Measurements from ENCODE around the gene DNAH17. TPM values are rescaled to one million over a fixed set of nuclear protein-coding genes. Genes with fewer than 3 reads are reported as not detected.

The DNAH17 gene
- total RNA-seq, 5 donors from 2014 or later (not counting 1 experiment from before 2014, with no cell fraction given), result 0.33 to 1.2 (median 1.1) TPM

DNA sequence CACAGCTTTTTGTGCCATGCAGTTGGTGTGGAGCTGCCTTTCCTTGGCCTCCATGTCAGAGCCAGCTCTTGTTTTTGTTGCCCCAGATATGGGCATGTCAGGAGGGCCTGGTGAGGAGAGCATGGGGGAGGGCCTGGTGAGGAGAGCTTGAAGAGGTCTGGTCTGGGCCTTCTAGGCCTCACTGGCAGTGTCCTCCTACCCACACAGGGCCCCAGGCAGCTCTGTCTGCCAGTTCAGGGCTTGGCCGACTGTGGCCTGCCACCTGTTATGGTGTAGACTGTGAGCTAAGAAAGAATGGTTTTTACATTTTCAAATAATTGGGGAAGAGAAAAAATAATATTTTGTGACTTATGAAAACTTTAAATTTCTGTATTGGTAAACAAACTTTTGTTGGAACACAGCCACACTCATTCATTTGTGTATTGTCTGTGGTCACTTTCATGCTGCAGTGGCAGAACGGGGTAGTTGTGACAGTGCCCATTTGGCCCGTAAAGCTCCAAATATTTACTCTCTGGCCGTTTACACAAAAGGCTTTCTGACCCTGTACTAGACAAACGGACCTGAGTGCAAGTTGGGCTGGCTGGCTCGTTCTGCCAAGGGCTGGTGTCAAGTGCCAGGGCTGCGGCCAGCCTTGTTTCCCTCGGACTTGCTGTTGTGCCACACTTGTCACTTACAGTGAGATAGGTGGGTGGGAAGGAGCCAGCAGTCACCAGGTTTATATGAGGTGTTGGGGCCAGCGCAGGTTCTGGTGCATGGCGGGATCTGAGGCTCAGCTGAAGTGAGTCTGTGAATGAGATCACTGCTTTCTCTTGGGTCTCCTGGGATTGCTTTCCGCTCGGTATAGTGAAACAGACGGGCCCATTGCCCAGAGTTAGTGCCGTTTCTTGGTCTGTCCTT, 180.5 kb downstream of the DNAH17 start:
- Histone ChIP-seq H3K27me3 (replicated peaks in 1 of 2; ENCODE audit: control insufficient read depth in 2 of 2, extremely low read depth in 1 of 2, insufficient read depth in 2 of 2, low read length in 1 of 2) (no peaks in the 10 kb centered on the region), H3K4me1 (ENCODE audit: control insufficient read depth in 1 of 2, extremely low read depth in 1 of 2, insufficient read depth in 2 of 2, low read length in 2 of 2) (no peaks in the 10 kb centered on the region), H3K27ac (ENCODE audit: low read length) (no peak overlapping the region), H3K4me3 (ENCODE audit: control insufficient read depth in 1 of 2, extremely low read depth in 1 of 2, low read length in 1 of 2) (no peak overlapping the region), H3K36me3 (ENCODE audit: control insufficient read depth in 2 of 2, extremely low read depth in 1 of 2, insufficient read depth in 1 of 2, low read length in 1 of 2) (peaks cover 11 to 80% of the 10 kb centered on the region in 2 donors), H3K9me3 (no peaks in the 10 kb centered on the region)
- Mint-ChIP-seq H3K36me3 (peaks cover 68% of the 10 kb centered on the region), H3K4me3 (no peak overlapping the region), H3K4me1 (peaks cover 0 to 24% (median 19%) of the 10 kb centered on the region in 3 donors), H3K9me3 (no peaks in the 10 kb centered on the region), H3K27me3 (no peaks in the 10 kb centered on the region), H3K27ac (no peak overlapping the region)
- POLR2A ChIA-PET, result interaction anchor here in 1 of 2 donors (0.6 kb wide), 1 partner anchor 491 kb away, joined by 6 read pairs; no protein-coding TSS in a partner anchor
- ATAC-seq (replicated peaks in 1 of 4) (no peak), DNase-seq (no peak)
- WGBS (ENCODE audit: insufficient coverage), result 93% methylated on average over 7 of the region's 14 CpGs
- CTCF ChIA-PET, result interaction anchor here in 1 of 2 donors (0.5 kb wide), 1 partner anchor 103 kb away, joined by 4 read pairs; no protein-coding TSS in a partner anchor

DNA sequence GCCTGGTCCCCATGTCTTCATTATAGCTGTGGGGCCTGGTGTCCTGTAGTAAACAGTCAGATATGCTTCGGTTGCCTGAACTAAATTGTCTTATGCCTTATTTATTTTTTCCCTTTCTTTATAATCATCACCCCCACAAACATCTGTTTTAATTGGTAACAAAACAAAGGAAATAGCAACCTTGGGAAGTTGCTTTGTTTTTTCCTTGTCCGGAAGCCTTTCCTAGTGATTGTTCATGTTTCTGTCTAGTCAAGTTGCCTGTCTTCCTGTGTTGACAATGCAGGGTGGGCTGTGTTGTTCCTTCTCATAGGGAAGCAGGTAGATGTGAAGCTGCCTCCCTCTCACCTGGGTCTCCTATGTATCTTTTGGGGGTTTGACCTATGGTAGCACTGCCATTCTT, 182.0 kb downstream of the DNAH17 start:
- CTCF ChIA-PET, result no interaction called here
- WGBS (ENCODE audit: insufficient coverage), result 86% methylated on average over 1 of the region's 2 CpGs
- H3K36me3 ChIP-seq (ENCODE audit: control insufficient read depth in 2 of 2, extremely low read depth in 1 of 2, insufficient read depth in 1 of 2, low read length in 1 of 2), result peaks cover 11 to 74% of the 10 kb centered on the region in 2 donors
- peaks cover 0 to 10% of the 10 kb centered on the region in 2 experiments for H3K4me1 ChIP-seq (ENCODE audit: control insufficient read depth in 1 of 2, extremely low read depth in 1 of 2, insufficient read depth in 2 of 2, low read length in 2 of 2)
- H3K36me3 Mint-ChIP-seq, result peaks cover 59% of the 10 kb centered on the region
- H3K27me3 ChIP-seq (replicated peaks in 1 of 2; ENCODE audit: control insufficient read depth in 2 of 2, extremely low read depth in 1 of 2, insufficient read depth in 2 of 2, low read length in 1 of 2), result no peaks in the 10 kb centered on the region
- no peak for ATAC-seq (replicated peaks in 1 of 4)
- H3K9me3 ChIP-seq, result no peaks in the 10 kb centered on the region
- no peak for DNase-seq
- no peaks in the 10 kb centered on the region for H3K9me3 Mint-ChIP-seq
- POLR2A ChIA-PET, result no interaction called here
- no peaks in the 10 kb centered on the region for H3K27me3 Mint-ChIP-seq
- H3K4me3 Mint-ChIP-seq, result no peak overlapping the region
- no peak overlapping the region for H3K27ac Mint-ChIP-seq
- no peak overlapping the region for H3K4me3 ChIP-seq (ENCODE audit: control insufficient read depth in 1 of 2, extremely low read depth in 1 of 2, low read length in 1 of 2)
- H3K27ac ChIP-seq (ENCODE audit: low read length), result no peak overlapping the region
- peaks cover 9 to 35% (median 25%) of the 10 kb centered on the region in 3 donors for H3K4me1 Mint-ChIP-seq

DNA sequence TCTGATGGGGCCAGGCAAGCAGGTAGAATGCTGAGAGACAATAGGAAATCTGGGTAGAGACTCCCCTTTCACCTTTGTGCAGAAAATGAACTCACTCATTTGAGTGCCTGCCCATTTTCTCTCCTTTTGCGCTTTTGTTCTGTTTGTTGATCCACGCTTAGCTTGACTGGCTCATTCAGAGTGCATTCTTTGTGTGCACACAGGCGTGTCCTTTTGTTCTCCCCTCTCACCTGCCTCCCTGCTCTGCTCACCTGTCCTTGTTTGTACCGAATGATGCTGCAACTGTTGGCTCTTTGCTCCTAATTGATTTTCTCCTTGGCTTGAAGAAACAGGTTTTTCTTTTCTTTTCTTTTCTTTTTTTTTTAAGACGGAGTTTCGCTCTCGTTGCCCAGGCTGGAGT, 183.0 kb downstream of the DNAH17 start:
- Mint-ChIP-seq H3K9me3 (no peaks in the 10 kb centered on the region), H3K4me3 (no peak overlapping the region), H3K27me3 (no peaks in the 10 kb centered on the region), H3K36me3 (peaks cover 53% of the 10 kb centered on the region), H3K27ac (no peak overlapping the region), H3K4me1 (peaks cover 13 to 43% (median 31%) of the 10 kb centered on the region in 3 donors)
- DNase-seq (no peak), ATAC-seq (replicated peaks in 1 of 4) (no peak)
- ChIA-PET POLR2A (no interaction called here), CTCF (no interaction called here)
- no peaks in the 10 kb centered on the region for H3K27me3 ChIP-seq (replicated peaks in 1 of 2; ENCODE audit: control insufficient read depth in 2 of 2, extremely low read depth in 1 of 2, insufficient read depth in 2 of 2, low read length in 1 of 2)
- no peak overlapping the region for H3K4me3 ChIP-seq (ENCODE audit: control insufficient read depth in 1 of 2, extremely low read depth in 1 of 2, low read length in 1 of 2)
- H3K9me3 ChIP-seq, result no peaks in the 10 kb centered on the region
- H3K36me3 ChIP-seq (ENCODE audit: control insufficient read depth in 2 of 2, extremely low read depth in 1 of 2, insufficient read depth in 1 of 2, low read length in 1 of 2), result peaks cover 11 to 68% of the 10 kb centered on the region in 2 donors
- H3K27ac ChIP-seq (ENCODE audit: low read length), result no peak overlapping the region
- H3K4me1 ChIP-seq (ENCODE audit: control insufficient read depth in 1 of 2, extremely low read depth in 1 of 2, insufficient read depth in 2 of 2, low read length in 2 of 2), result peaks cover 0 to 18% of the 10 kb centered on the region in 2 experiments
- 96% methylated on average over 3 of the region's 7 CpGs for WGBS (ENCODE audit: insufficient coverage)

DNA sequence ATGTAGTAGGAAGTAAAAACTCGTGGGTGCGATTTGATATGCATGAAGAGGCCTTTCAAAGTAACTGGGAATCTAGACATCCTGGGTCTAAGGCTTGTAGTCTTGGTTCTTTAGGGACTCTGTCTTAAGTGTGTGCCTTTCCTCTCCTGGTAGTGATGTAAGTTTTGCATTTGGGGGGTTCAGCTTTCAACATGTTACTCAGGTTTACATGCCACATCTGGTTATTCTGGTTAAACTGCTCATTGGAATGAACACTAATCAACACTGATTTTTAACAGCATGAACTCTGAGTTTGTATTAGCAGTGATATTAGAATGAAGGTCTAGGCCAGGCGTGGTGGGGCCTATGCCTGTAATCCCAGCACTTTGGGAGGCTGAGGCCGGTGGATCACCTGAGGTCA, 183.6 kb downstream of the DNAH17 start:
- H3K4me1 Mint-ChIP-seq, result peaks cover 19 to 50% (median 37%) of the 10 kb centered on the region in 3 donors
- H3K4me3 Mint-ChIP-seq, result no peak overlapping the region
- H3K27me3 Mint-ChIP-seq, result no peaks in the 10 kb centered on the region
- ChIA-PET CTCF (no interaction called here), POLR2A (no interaction called here)
- Histone ChIP-seq H3K27me3 (replicated peaks in 1 of 2; ENCODE audit: control insufficient read depth in 2 of 2, extremely low read depth in 1 of 2, insufficient read depth in 2 of 2, low read length in 1 of 2) (no peaks in the 10 kb centered on the region), H3K4me3 (ENCODE audit: control insufficient read depth in 1 of 2, extremely low read depth in 1 of 2, low read length in 1 of 2) (no peak overlapping the region), H3K4me1 (ENCODE audit: control insufficient read depth in 1 of 2, extremely low read depth in 1 of 2, insufficient read depth in 2 of 2, low read length in 2 of 2) (peaks cover 3 to 24% of the 10 kb centered on the region in 2 experiments), H3K9me3 (no peaks in the 10 kb centered on the region), H3K36me3 (ENCODE audit: control insufficient read depth in 2 of 2, extremely low read depth in 1 of 2, insufficient read depth in 1 of 2, low read length in 1 of 2) (peaks cover 8 to 61% of the 10 kb centered on the region in 2 donors), H3K27ac (ENCODE audit: low read length) (no peak overlapping the region)
- no peak overlapping the region for H3K27ac Mint-ChIP-seq
- no peaks in the 10 kb centered on the region for H3K9me3 Mint-ChIP-seq
- DNase-seq, result no peak
- WGBS (ENCODE audit: insufficient coverage), result 90% methylated on average over 3 of the region's 4 CpGs
- ATAC-seq (replicated peaks in 1 of 4), result no peak
- H3K36me3 Mint-ChIP-seq, result peaks cover 46% of the 10 kb centered on the region

DNA sequence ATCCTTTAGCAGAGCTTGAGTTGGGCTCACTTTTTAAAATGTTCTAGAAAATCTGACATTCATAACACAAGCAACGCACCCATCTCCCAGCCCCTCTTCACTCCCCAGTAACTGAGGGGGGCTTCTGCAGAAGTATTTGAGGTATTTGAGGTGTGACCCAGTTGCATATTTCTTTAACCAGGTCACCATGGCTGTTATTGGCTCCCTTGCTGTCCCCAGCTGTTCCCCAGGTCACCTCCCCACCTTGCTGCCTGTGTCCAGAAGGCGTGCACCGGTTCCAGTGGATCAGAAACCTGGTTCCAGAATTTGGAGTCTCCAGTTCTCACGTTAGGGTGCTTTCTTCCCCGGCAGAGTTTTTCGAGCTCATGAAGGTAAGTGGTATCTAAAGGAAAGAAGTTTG, 184.9 kb downstream of the DNAH17 start:
- Histone ChIP-seq H3K4me3 (ENCODE audit: control insufficient read depth in 1 of 2, extremely low read depth in 1 of 2, low read length in 1 of 2) (no peak overlapping the region), H3K27me3 (replicated peaks in 1 of 2; ENCODE audit: control insufficient read depth in 2 of 2, extremely low read depth in 1 of 2, insufficient read depth in 2 of 2, low read length in 1 of 2) (no peaks in the 10 kb centered on the region), H3K27ac (ENCODE audit: low read length) (no peak overlapping the region), H3K36me3 (ENCODE audit: control insufficient read depth in 2 of 2, extremely low read depth in 1 of 2, insufficient read depth in 1 of 2, low read length in 1 of 2) (peaks cover 6 to 50% of the 10 kb centered on the region in 2 donors), H3K9me3 (no peaks in the 10 kb centered on the region), H3K4me1 (ENCODE audit: control insufficient read depth in 1 of 2, extremely low read depth in 1 of 2, insufficient read depth in 2 of 2, low read length in 2 of 2) (peaks cover 6 to 36% of the 10 kb centered on the region in 2 experiments)
- POLR2A ChIA-PET, result interaction anchor here in 1 of 2 donors (0.5 kb wide), 1 partner anchor 20 kb away, joined by 3 read pairs; no protein-coding TSS in a partner anchor
- DNase-seq (no peak), ATAC-seq (replicated peaks in 1 of 4) (no peak)
- no peak overlapping the region for H3K4me3 Mint-ChIP-seq
- no peak overlapping the region for H3K27ac Mint-ChIP-seq
- H3K9me3 Mint-ChIP-seq, result no peaks in the 10 kb centered on the region
- peaks cover 39% of the 10 kb centered on the region for H3K36me3 Mint-ChIP-seq
- peaks cover 30 to 60% (median 47%) of the 10 kb centered on the region in 3 donors for H3K4me1 Mint-ChIP-seq
- WGBS (ENCODE audit: insufficient coverage), result 96% methylated on average over 4 of the region's 6 CpGs
- no peaks in the 10 kb centered on the region for H3K27me3 Mint-ChIP-seq
- CTCF ChIA-PET, result no interaction called here

DNA sequence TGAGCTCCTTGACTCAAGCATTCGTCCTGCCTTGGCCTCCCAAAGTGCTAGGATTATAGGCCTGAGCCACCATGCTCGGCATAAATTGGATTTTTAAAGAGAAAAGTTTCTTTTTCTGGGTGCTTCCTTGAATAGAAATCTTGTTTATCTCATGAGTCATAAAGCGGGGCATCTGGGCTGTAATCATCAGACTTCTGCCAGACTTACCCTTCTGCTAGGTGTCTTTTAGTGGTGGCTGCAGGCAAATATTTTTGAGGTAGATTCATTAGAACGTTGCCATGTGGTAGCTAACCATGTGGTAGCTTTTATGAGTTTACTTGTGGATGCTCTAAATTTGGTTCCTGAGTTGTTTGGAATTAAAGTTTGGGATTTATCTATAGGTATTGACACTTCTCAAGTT, 185.4 kb downstream of the DNAH17 start:
- no peak for DNase-seq
- H3K36me3 ChIP-seq (ENCODE audit: control insufficient read depth in 2 of 2, extremely low read depth in 1 of 2, insufficient read depth in 1 of 2, low read length in 1 of 2), result peaks cover 6 to 46% of the 10 kb centered on the region in 2 donors
- ATAC-seq (replicated peaks in 1 of 4), result no peak
- Mint-ChIP-seq H3K4me3 (no peak overlapping the region), H3K9me3 (no peaks in the 10 kb centered on the region), H3K27ac (no peak overlapping the region), H3K36me3 (peaks cover 35% of the 10 kb centered on the region), H3K27me3 (no peaks in the 10 kb centered on the region), H3K4me1 (peaks cover 33 to 62% (median 49%) of the 10 kb centered on the region in 3 donors)
- H3K27ac ChIP-seq (ENCODE audit: low read length), result no peak overlapping the region
- H3K4me3 ChIP-seq (ENCODE audit: control insufficient read depth in 1 of 2, extremely low read depth in 1 of 2, low read length in 1 of 2), result no peak overlapping the region
- peaks cover 7 to 40% of the 10 kb centered on the region in 2 experiments for H3K4me1 ChIP-seq (ENCODE audit: control insufficient read depth in 1 of 2, extremely low read depth in 1 of 2, insufficient read depth in 2 of 2, low read length in 2 of 2)
- ChIA-PET POLR2A (interaction anchor here in 1 of 2 donors (0.5 kb wide), 1 partner anchor 20 kb away, joined by 3 read pairs; no protein-coding TSS in a partner anchor), CTCF (no interaction called here)
- H3K9me3 ChIP-seq, result no peaks in the 10 kb centered on the region
- 90% methylated on average over 4 of the region's 4 CpGs for WGBS (ENCODE audit: insufficient coverage)
- no peaks in the 10 kb centered on the region for H3K27me3 ChIP-seq (replicated peaks in 1 of 2; ENCODE audit: control insufficient read depth in 2 of 2, extremely low read depth in 1 of 2, insufficient read depth in 2 of 2, low read length in 1 of 2)

All from T-cell (primary cell).